H1 (cell line): Measurements from ENCODE around the gene THEM5. TPM values are rescaled to one million over a fixed set of nuclear protein-coding genes. Genes with fewer than 3 reads are reported as not detected.
A peak's percentile ranks its signal among the peaks of the same experiment; 100 is the strongest.

ENCODE experiments used
- CTCF ChIA-PET: fragments of 300-600 bp; sonication (Branson Sonifier 250); formaldehyde crosslinking; loops from one replicate; lab custom pipeline; 2021; ENCODE audit not compliant: partially characterized antibody; lab: Charles Lee
- POLR2A ChIA-PET: fragments of 300-600 bp; sonication (Branson Sonifier 250); formaldehyde crosslinking; loops from one replicate; lab custom pipeline; 2021; ENCODE audit warnings: inconsistent platforms; ENCODE audit not compliant: partially characterized antibody; lab: Charles Lee
- DNase-seq, 2 experiments: peaks; one replicate each; pipeline versions ENCODE4 v3.0.0 to v3.0.0-alpha.2; 2010 to 2022; ENCODE audit warnings: low spot score in 2 of 2, low read depth in 1 of 2, mixed read lengths in 1 of 2
- FAIRE-seq: peaks from 2 replicates; lab custom pipeline; 2011; peaks lifted over from hg19 to GRCh38; lab: Jason Lieb, UNC
- H2AFZ ChIP-seq: 2 replicates; pipeline ENCODE4 v1.8.1; 2012; ENCODE audit warnings: low read length, inconsistent platforms
- H2AK5ac ChIP-seq: 2 replicates; pipeline ENCODE4 v1.6.1; 2013; ENCODE audit warnings: low read depth, low read length
- H2BK120ac ChIP-seq: replicated peaks from 2 replicates; pipeline ENCODE3; 2013; ENCODE audit warnings: low read depth, low read length, inconsistent platforms
- H2BK12ac ChIP-seq: 2 replicates; pipeline ENCODE4 v1.6.1; 2013; ENCODE audit warnings: low read depth, low read length
- H2BK15ac ChIP-seq: 2 replicates; pipeline ENCODE4 v1.6.1; 2013; ENCODE audit warnings: low read length
- H2BK20ac ChIP-seq: 2 replicates; pipeline ENCODE4 v1.6.1; 2013; ENCODE audit warnings: low read length
- H2BK5ac ChIP-seq: 2 replicates; pipeline ENCODE4 v1.6.1; 2013; ENCODE audit warnings: low read depth, low read length
- H3K14ac ChIP-seq: 2 replicates; pipeline ENCODE4 v1.6.1; 2013; ENCODE audit warnings: inconsistent platforms; ENCODE audit not compliant: insufficient read length
- H3K18ac ChIP-seq: 2 replicates; pipeline ENCODE4 v1.6.1; 2013; ENCODE audit warnings: low read length; ENCODE audit errors: extremely low read depth
- H3K23ac ChIP-seq: 2 replicates; pipeline ENCODE4 v1.6.1; 2013; ENCODE audit warnings: inconsistent platforms; ENCODE audit not compliant: insufficient read length
- H3K23me2 ChIP-seq: 2 replicates; pipeline ENCODE4 v1.6.1; 2013; ENCODE audit warnings: low read depth, low read length
- H3K27ac ChIP-seq: 2 replicates; pipeline ENCODE4 v1.6.1; 2011; ENCODE audit warnings: low read depth, low read length, inconsistent platforms
- H3K27me3 ChIP-seq, 4 experiments: replicated peaks in 1 of 4; 1 replicate in 1 of 4; 2 replicates in 3 of 4; pipeline versions ENCODE4 v1.6.1 to v1.8.1; 2011 to 2013; ENCODE audit warnings: low read length in 3 of 4, mild to moderate bottlenecking in 3 of 4, inconsistent platforms in 2 of 4, mixed read lengths in 2 of 4, moderate library complexity in 1 of 4; ENCODE audit not compliant: control insufficient read depth in 3 of 4, insufficient read depth in 3 of 4; ENCODE audit errors: extremely low read depth in 1 of 4
- H3K36me3 ChIP-seq, 4 experiments: 2 replicates each; pipeline versions ENCODE4 v1.6.1 to v1.8.1; 2011 to 2013; ENCODE audit warnings: mild to moderate bottlenecking in 4 of 4, low read length in 3 of 4, moderate library complexity in 2 of 4, control low read depth in 1 of 4, inconsistent platforms in 1 of 4; ENCODE audit not compliant: insufficient read depth in 4 of 4, control insufficient read depth in 2 of 4
- H3K4ac ChIP-seq: replicated peaks from 2 replicates; pipeline ENCODE3; 2013; ENCODE audit warnings: low read length, low read depth, mixed read lengths, inconsistent platforms; ENCODE audit not compliant: insufficient read length
- H3K4me1 ChIP-seq, 4 experiments: replicated peaks in 1 of 4; 1 replicate in 1 of 4; 2 replicates in 3 of 4; pipeline versions ENCODE4 v1.6.1 to v1.8.1; 2011 to 2013; ENCODE audit warnings: low read length in 3 of 4, inconsistent platforms in 2 of 4, mixed read lengths in 1 of 4; ENCODE audit not compliant: insufficient read depth in 4 of 4, control insufficient read depth in 3 of 4
- H3K4me2 ChIP-seq, 2 experiments: 2 replicates each; pipeline versions ENCODE4 v1.6.1 to v1.8.1; 2011 to 2013; ENCODE audit warnings: low read depth in 2 of 2, low read length in 2 of 2, control low read depth in 1 of 2, inconsistent platforms in 1 of 2, mild to moderate bottlenecking in 1 of 2; ENCODE audit not compliant: insufficient read depth in 1 of 2
- H3K4me3 ChIP-seq, 4 experiments: fragments of 200-600, 300-600 bp in 1 of 4; sonication (generic), shearing (Covaris generic), sonication (Bioruptor Twin) in 1 of 4; 2 replicates each; pipeline versions ENCODE4 v1.5.1 to v1.8.1; 2011 to 2016; ENCODE audit warnings: low read length in 4 of 4, low read depth in 3 of 4, control low read depth in 2 of 4, inconsistent platforms in 2 of 4, mild to moderate bottlenecking in 2 of 4, mixed read lengths in 1 of 4, moderate library complexity in 1 of 4; ENCODE audit not compliant: insufficient read depth in 2 of 4; ENCODE audit errors: extremely low read depth in 1 of 4
- H3K56ac ChIP-seq: replicated peaks from 2 replicates; pipeline ENCODE3; 2013; ENCODE audit warnings: low read depth, mild to moderate bottlenecking, mixed read lengths, low read length, inconsistent platforms; ENCODE audit not compliant: insufficient read length
- H3K79me1 ChIP-seq: 2 replicates; pipeline ENCODE4 v1.6.1; 2013; ENCODE audit warnings: low read depth, low read length, control low read depth
- H3K79me2 ChIP-seq, 2 experiments: 2 replicates each; pipeline versions ENCODE4 v1.6.1 to v1.8.1; 2012 to 2013; ENCODE audit warnings: low read length in 2 of 2, mild to moderate bottlenecking in 2 of 2, inconsistent platforms in 1 of 2; ENCODE audit not compliant: insufficient read depth in 2 of 2, control insufficient read depth in 1 of 2
- H3K9ac ChIP-seq, 4 experiments: replicated peaks in 1 of 4; 1 replicate in 1 of 4; 2 replicates in 3 of 4; pipeline versions ENCODE4 v1.6.1 to v1.8.1; 2011 to 2013; ENCODE audit warnings: low read depth in 3 of 4, low read length in 3 of 4, control low read depth in 2 of 4, mild to moderate bottlenecking in 2 of 4, moderate library complexity in 2 of 4, inconsistent platforms in 1 of 4; ENCODE audit errors: extremely low read depth in 1 of 4
- H3K9me3 ChIP-seq, 2 experiments: 2 replicates each; pipeline versions ENCODE4 v1.6.1 to v1.8.1; 2012 to 2013; ENCODE audit warnings: mild to moderate bottlenecking in 2 of 2, moderate library complexity in 2 of 2, control low read depth in 1 of 2, inconsistent platforms in 1 of 2, low read depth in 1 of 2, low read length in 1 of 2, mixed read lengths in 1 of 2; ENCODE audit not compliant: insufficient read depth in 2 of 2
- H4K20me1 ChIP-seq, 2 experiments: replicated peaks in 1 of 2; 2 replicates each; pipeline versions ENCODE3 to v1.8.1; 2011 to 2013; ENCODE audit warnings: inconsistent platforms in 2 of 2, low read length in 2 of 2, mild to moderate bottlenecking in 1 of 2; ENCODE audit not compliant: insufficient read depth in 2 of 2, control insufficient read depth in 1 of 2
- H4K5ac ChIP-seq: 2 replicates; pipeline ENCODE4 v1.6.1; 2013; ENCODE audit warnings: low read length, low read depth, mixed read lengths, inconsistent platforms; ENCODE audit not compliant: insufficient read length
- H4K8ac ChIP-seq: 2 replicates; pipeline ENCODE4 v1.8.0; 2013; ENCODE audit warnings: mild to moderate bottlenecking, moderate library complexity, low read length, inconsistent platforms; ENCODE audit not compliant: insufficient read depth; ENCODE audit errors: extremely low read depth
- H4K91ac ChIP-seq: replicated peaks from 2 replicates; pipeline ENCODE3; 2013; ENCODE audit warnings: low read length, mixed read lengths, inconsistent platforms; ENCODE audit not compliant: insufficient read length
- ASH2L ChIP-seq: fragments of 200-600, 300-600 bp; sonication (generic); IDR thresholded peaks from one replicate; pipeline ENCODE4 v1.7.1; 2017; ENCODE audit warnings: low read length
- CEBPB ChIP-seq: IDR thresholded peaks from 2 replicates; pipeline ENCODE4 v1.6.1; 2012; ENCODE audit warnings: low read depth, low read length
- CHD1 ChIP-seq: IDR thresholded peaks from 2 replicates; pipeline ENCODE4 v1.6.1; 2012; ENCODE audit warnings: low read depth, low read length, improper control_type of control experiment
- CREB1 ChIP-seq: IDR thresholded peaks from 2 replicates; pipeline ENCODE4 v1.6.1; 2012; ENCODE audit warnings: inconsistent platforms
- FOSL1 ChIP-seq: IDR thresholded peaks from 2 replicates; pipeline ENCODE4 v1.6.1; 2011; ENCODE audit warnings: mild to moderate bottlenecking, low read depth, low read length, moderate library complexity; ENCODE audit not compliant: insufficient read depth
- SP1 ChIP-seq: IDR thresholded peaks from 2 replicates; pipeline ENCODE4 v1.6.1; 2011; ENCODE audit warnings: low read depth, low read length
- TBP ChIP-seq: IDR thresholded peaks from 2 replicates; pipeline ENCODE4 v1.6.1; 2011; ENCODE audit warnings: low read depth, low read length, improper control_type of control experiment
- TEAD4 ChIP-seq: IDR thresholded peaks from 2 replicates; pipeline ENCODE4 v1.6.1; 2012; ENCODE audit warnings: low read depth, low read length, inconsistent platforms, mixed read lengths
- YY1 ChIP-seq: IDR thresholded peaks from 2 replicates; pipeline ENCODE4 v1.6.1; 2011; ENCODE audit warnings: low read depth, mild to moderate bottlenecking, low read length
- WGBS, 2 experiments: shearing (Covaris generic) in 1 of 2; methylation state at CpG; one replicate each; pipeline versions ENCODE4 v1.1.6 to v1.1.7; 2013 to 2015; ENCODE audit warnings: low lambda C conversion rate in 2 of 2, mixed read lengths in 2 of 2, inconsistent platforms in 1 of 2, low coverage in 1 of 2, missing lambda C conversion rate in 1 of 2; ENCODE audit not compliant: insufficient replicate concordance in 2 of 2, insufficient coverage in 1 of 2, insufficient read length in 1 of 2; ENCODE audit errors: extremely low coverage in 1 of 2, missing lambda C conversion rate in 1 of 2; 5-methylcytosine and 5-hydroxymethylcytosine counted together
- polyA plus RNA-seq, 7 experiments: library from polyadenylated mRNA; depleted of rRNA in 3 of 7; stranded (reverse) in 5 of 7; unstranded in 2 of 7; fragments of >200 nt in 5 of 7; fragments of 200-250 nt in 2 of 7; gene quantifications; 1 replicate in 5 of 7; 2 replicates in 1 of 7; 4 replicates in 1 of 7; pipeline versions ENCODE4 v1.2.1 to v1.2.3, GENCODE V29; 2011 to 2013; ENCODE audit warnings: missing spikeins in 2 of 7, mixed read lengths in 2 of 7
- total RNA-seq: library from RNA; stranded (reverse); fragmentation: NEBNext Ultra II Directional; extraction: Animal tissue kit (Norgen Biotek cat#: 25700); gene quantifications from 2 replicates; pipeline ENCODE4 v1.2.1, GENCODE V29; 2021

The THEM5 gene
- total and polyA plus RNA-seq, 2 of the 8 experiments (the other 6 are each of a cell fraction or from before 2014, with no cell fraction given), result not detected

- H4K8ac ChIP-seq, result no peak overlapping the region
- H4K91ac ChIP-seq, result no peak overlapping the region
- 0 out of 2 replicates have a peak, but pooled peaks have one; percentile 7 for TF ChIP-seq CEBPB
- TF ChIP-seq SP1, result 0 out of 2 replicates have a peak, but pooled peaks have one; percentile 18
- no peak for TF ChIP-seq CHD1
- peak; percentile 74 for TF ChIP-seq TEAD4
- no peak for TF ChIP-seq YY1
- no peak for TF ChIP-seq TBP
- no peak for TF ChIP-seq FOSL1
- TF ChIP-seq CREB1, result no peak
- no peak for TF ChIP-seq ASH2L
- no peaks in the 10 kb centered on the region for H4K20me1 ChIP-seq
- no peaks in the 10 kb centered on the region for H3K23me2 ChIP-seq
- H2BK20ac ChIP-seq, result no peak overlapping the region
- H3K79me1 ChIP-seq, result no peaks in the 10 kb centered on the region
- no peaks in the 10 kb centered on the region for H3K9me3 ChIP-seq
- H3K23ac ChIP-seq, result no peak overlapping the region
- H3K36me3 ChIP-seq, result no peaks in the 10 kb centered on the region
- H3K9ac ChIP-seq, result no peak overlapping the region
- H4K5ac ChIP-seq, result no peak overlapping the region
- peaks cover 1 to 5% (median 4%) of the 10 kb centered on the region in 4 experiments; a peak in 3 of 7 replicates for H3K4me1 ChIP-seq
- H3K4me3 ChIP-seq, result no peak overlapping the region
- no peaks in the 10 kb centered on the region for H3K79me2 ChIP-seq
- no peaks in the 10 kb centered on the region for H3K27me3 ChIP-seq
- POLR2A ChIA-PET, result interaction anchor here (0.6 to 2.3 kb wide), 7 partner anchors 8 to 47 kb away, joined by 3 to 7 read pairs (median 4); partner anchors contain the start of gene MRPL9
- no peak overlapping the region for H3K4me2 ChIP-seq
- H3K27ac ChIP-seq, result peak overlapping the region; percentile 8; the same call in 1 of the 2 replicates
- no peak overlapping the region for H3K4ac ChIP-seq
- H2BK120ac ChIP-seq, result no peak overlapping the region
- no peak overlapping the region for H2BK15ac ChIP-seq
- no peak overlapping the region for H2BK12ac ChIP-seq
- H2BK5ac ChIP-seq, result no peak overlapping the region
- FAIRE-seq, result no peak
- 100% methylated on average over 1 of the region's 1 CpG; no CpG with 5 or more reads in 1 of the 2 experiments for WGBS, 2 experiments
- no peak for DNase-seq
- H3K18ac ChIP-seq, result no peak overlapping the region
- CTCF ChIA-PET, result interaction anchor here (1.0 to 1.3 kb wide), 2 partner anchors 10 to 26 kb away, joined by 4 to 5 read pairs; no protein-coding TSS in a partner anchor
- peak overlapping the region; percentile 35; the same call in 1 of the 2 replicates for H2AFZ ChIP-seq
- H2AK5ac ChIP-seq, result no peak overlapping the region
- no peak overlapping the region for H3K14ac ChIP-seq
- no peak overlapping the region for H3K56ac ChIP-seq
Observed at GRCh38 chr1:151809985-151810556, 43.4 kb downstream of the THEM5 start.
